H9 (cell line): ENCODE data around the gene TMEM97. TPM values are rescaled to one million over a fixed set of nuclear protein-coding genes. Genes with fewer than 3 reads are reported as not detected.

Experiments used
- DNase-seq: peaks from one replicate; pipeline ENCODE4 v3.0.0-alpha.2; 2017
- H2AFZ ChIP-seq: one replicate; pipeline ENCODE4 v1.6.1; 2013; ENCODE audit warnings: mild to moderate bottlenecking, low read length, control low read depth, moderate library complexity
- H2AK5ac ChIP-seq: 2 replicates; pipeline ENCODE4 v1.6.1; 2013; ENCODE audit warnings: low read length, control low read depth, mixed read lengths; ENCODE audit not compliant: insufficient read length
- H2BK120ac ChIP-seq: one replicate; pipeline ENCODE4 v1.6.1; 2013; ENCODE audit warnings: low read depth, mild to moderate bottlenecking, low read length, control low read depth, inconsistent platforms; ENCODE audit not compliant: poor library complexity, severe bottlenecking
- H2BK12ac ChIP-seq: 2 replicates; pipeline ENCODE4 v1.6.1; 2013; ENCODE audit warnings: low read length, control low read depth, mixed read lengths, low read depth; ENCODE audit not compliant: insufficient read length
- H2BK15ac ChIP-seq: 2 replicates; pipeline ENCODE4 v1.6.1; 2013; ENCODE audit warnings: low read depth, low read length, control low read depth
- H2BK20ac ChIP-seq: one replicate; pipeline ENCODE4 v1.6.1; 2013; ENCODE audit warnings: low read depth, mild to moderate bottlenecking, low read length, control low read depth, inconsistent platforms; ENCODE audit not compliant: poor library complexity, severe bottlenecking
- H2BK5ac ChIP-seq: 2 replicates; pipeline ENCODE4 v1.6.1; 2013; ENCODE audit warnings: low read length, control low read depth, mixed read lengths; ENCODE audit not compliant: insufficient read length
- H3K14ac ChIP-seq: 2 replicates; pipeline ENCODE4 v1.6.1; 2013; ENCODE audit warnings: low read length, control low read depth; ENCODE audit not compliant: insufficient read depth
- H3K18ac ChIP-seq: 2 replicates; pipeline ENCODE4 v1.6.1; 2013; ENCODE audit warnings: low read depth, mild to moderate bottlenecking, mixed read lengths, low read length, control low read depth; ENCODE audit not compliant: insufficient read length
- H3K23ac ChIP-seq: 2 replicates; pipeline ENCODE4 v1.6.1; 2013; ENCODE audit warnings: low read length, control low read depth, mixed read lengths, low read depth; ENCODE audit not compliant: insufficient read length
- H3K23me2 ChIP-seq: 2 replicates; pipeline ENCODE4 v1.6.1; 2013; ENCODE audit warnings: low read depth, mild to moderate bottlenecking, mixed read lengths, low read length, control low read depth; ENCODE audit not compliant: insufficient read length, poor library complexity, severe bottlenecking
- H3K27ac ChIP-seq: 2 replicates; pipeline ENCODE4 v1.5.1; 2013; ENCODE audit warnings: low read length, control low read depth, mixed read lengths, low read depth; ENCODE audit not compliant: insufficient read length
- H3K27me3 ChIP-seq: 2 replicates; pipeline ENCODE4 v1.6.1; 2013; ENCODE audit warnings: low read length, control low read depth, inconsistent platforms; ENCODE audit not compliant: insufficient read depth
- H3K4ac ChIP-seq: 2 replicates; pipeline ENCODE4 v1.6.1; 2013; ENCODE audit warnings: low read depth, mild to moderate bottlenecking, control low read depth, inconsistent platforms, low read length, moderate library complexity
- H3K4me1 ChIP-seq: 2 replicates; pipeline ENCODE4 v1.6.1; 2013; ENCODE audit warnings: low read length, control low read depth, inconsistent platforms; ENCODE audit not compliant: insufficient read depth
- H3K4me2 ChIP-seq: 2 replicates; pipeline ENCODE4 v1.6.1; 2013; ENCODE audit warnings: low read length, control low read depth, mixed read lengths; ENCODE audit not compliant: insufficient read length, insufficient read depth
- H3K56ac ChIP-seq: 2 replicates; pipeline ENCODE4 v1.6.1; 2013; ENCODE audit warnings: low read depth, mild to moderate bottlenecking, mixed read lengths, low read length, control low read depth; ENCODE audit not compliant: insufficient read length
- H3K79me1 ChIP-seq: 2 replicates; pipeline ENCODE4 v1.6.1; 2013; ENCODE audit warnings: low read depth, mild to moderate bottlenecking, moderate library complexity, low read length, control low read depth, inconsistent platforms; ENCODE audit not compliant: insufficient read depth, poor library complexity, severe bottlenecking
- H3K79me2 ChIP-seq: 2 replicates; pipeline ENCODE4 v1.6.1; 2013; ENCODE audit warnings: low read length, control low read depth, inconsistent platforms; ENCODE audit not compliant: insufficient read depth
- H3K9ac ChIP-seq: 2 replicates; pipeline ENCODE4 v1.6.1; 2013; ENCODE audit warnings: low read length, control low read depth, mixed read lengths; ENCODE audit not compliant: insufficient read length; ENCODE audit errors: extremely low read depth
- H3K9me3 ChIP-seq: one replicate; pipeline ENCODE4 v1.6.1; 2013; ENCODE audit warnings: low read depth, low read length, inconsistent platforms; ENCODE audit not compliant: control insufficient read depth
- H3T11ph ChIP-seq: one replicate; pipeline ENCODE4 v1.6.1; 2013; ENCODE audit warnings: mild to moderate bottlenecking, low read length, control low read depth, inconsistent platforms
- H4K20me1 ChIP-seq: one replicate; pipeline ENCODE4 v1.6.1; 2013; ENCODE audit not compliant: control insufficient read depth, insufficient read length, insufficient read depth
- H4K5ac ChIP-seq: 2 replicates; pipeline ENCODE4 v1.6.1; 2013; ENCODE audit warnings: low read depth, mild to moderate bottlenecking, mixed read lengths, low read length, control low read depth; ENCODE audit not compliant: insufficient read length
- H4K8ac ChIP-seq: replicated peaks from 2 replicates; pipeline ENCODE4 v1.6.1; 2013; ENCODE audit warnings: low read length, control low read depth, mixed read lengths, low read depth; ENCODE audit not compliant: insufficient read length
- H4K91ac ChIP-seq: 2 replicates; pipeline ENCODE4 v1.6.1; 2013; ENCODE audit warnings: low read depth, mild to moderate bottlenecking, moderate library complexity, mixed read lengths, low read length, control low read depth; ENCODE audit not compliant: insufficient read length
- H3K27ac Mint-ChIP-seq, 3 experiments: 2 replicates in 2 of 3; 3 replicates in 1 of 3; pipeline ENCODE4 v1.8.0; 2020 to 2021; ENCODE audit warnings: mixed read lengths in 3 of 3, mild to moderate bottlenecking in 1 of 3, moderate library complexity in 1 of 3
- H3K27me3 Mint-ChIP-seq: 2 replicates; pipeline ENCODE4 v1.8.0; 2021; ENCODE audit warnings: low read depth, mild to moderate bottlenecking, moderate library complexity, mixed read lengths
- H3K36me3 Mint-ChIP-seq, 3 experiments: 2 replicates in 2 of 3; 3 replicates in 1 of 3; pipeline ENCODE4 v1.8.0; 2020 to 2021; ENCODE audit warnings: low read depth in 3 of 3, mixed read lengths in 3 of 3; ENCODE audit not compliant: insufficient read depth in 1 of 3
- H3K4me1 Mint-ChIP-seq, 2 experiments: 2 replicates each; pipeline ENCODE4 v1.8.0; 2020; ENCODE audit warnings: mixed read lengths in 2 of 2
- H3K4me3 Mint-ChIP-seq, 2 experiments: 2 replicates in 1 of 2; 3 replicates in 1 of 2; pipeline ENCODE4 v1.8.0; 2020 to 2021; ENCODE audit warnings: mild to moderate bottlenecking in 2 of 2, mixed read lengths in 2 of 2, moderate library complexity in 1 of 2
- H3K9me3 Mint-ChIP-seq, 2 experiments: 2 replicates in 1 of 2; 3 replicates in 1 of 2; pipeline ENCODE4 v1.8.0; 2020; ENCODE audit warnings: mild to moderate bottlenecking in 2 of 2, mixed read lengths in 2 of 2, moderate library complexity in 1 of 2
- CTCF ChIP-seq: fragments of 200-600 bp; sonication (generic); conservative IDR thresholded peaks from 3 replicates; pipeline ENCODE4 v1.8.0; 2021; ENCODE audit warnings: antibody characterized with exemption, mild to moderate bottlenecking
- WGBS: extraction: QIAGEN DNeasy Blood & Tissue Kit; methylation state at CpG from one replicate; pipeline ENCODE4 v1.1.7; 2013; ENCODE audit warnings: missing lambda C conversion rate, low lambda C conversion rate, mixed read lengths; ENCODE audit not compliant: insufficient read length; ENCODE audit errors: extremely low coverage; 5-methylcytosine and 5-hydroxymethylcytosine counted together
- total RNA-seq: library from RNA; stranded (reverse); gene quantifications from 2 replicates; pipeline ENCODE4 v1.2.1, GENCODE V29; 2021

Gene TMEM97
- total RNA-seq, 1 experiment from 2014 or later, result 116 TPM

- no peaks in the 10 kb centered on the region for H3K23me2 ChIP-seq
- no CpG with 5 or more reads among the region's 7 CpGs for WGBS
- no peak overlapping the region for H3K14ac ChIP-seq
- H3K79me2 ChIP-seq, result no peaks in the 10 kb centered on the region
- H2AFZ ChIP-seq, result no peak overlapping the region
- no peaks in the 10 kb centered on the region for H3K9me3 Mint-ChIP-seq
- H4K91ac ChIP-seq, result no peak overlapping the region
- no peak overlapping the region for H4K8ac ChIP-seq
- no peak overlapping the region for H2BK5ac ChIP-seq
- no peak overlapping the region for H2BK20ac ChIP-seq
- no peak for TF ChIP-seq CTCF
- no peak overlapping the region for H3K4me2 ChIP-seq
- no peak overlapping the region for H2BK15ac ChIP-seq
- no peak overlapping the region for H2AK5ac ChIP-seq
- H3K27me3 ChIP-seq, result no peaks in the 10 kb centered on the region
- H3K27ac ChIP-seq, result no peak overlapping the region
- no peaks in the 10 kb centered on the region for H3K79me1 ChIP-seq
- H3K27ac Mint-ChIP-seq, result no peak overlapping the region
- H4K20me1 ChIP-seq, result no peaks in the 10 kb centered on the region
- H3K4ac ChIP-seq, result no peak overlapping the region
- no peaks in the 10 kb centered on the region for H3K9me3 ChIP-seq
- no peak overlapping the region for H4K5ac ChIP-seq
- no peaks in the 10 kb centered on the region for H3K27me3 Mint-ChIP-seq
- H3K18ac ChIP-seq, result no peak overlapping the region
- H3K23ac ChIP-seq, result no peak overlapping the region
- DNase-seq, result no peak
- H2BK120ac ChIP-seq, result no peak overlapping the region
- no peak overlapping the region for H3T11ph ChIP-seq
- no peak overlapping the region for H3K9ac ChIP-seq
- H2BK12ac ChIP-seq, result no peak overlapping the region
- no peak overlapping the region for H3K56ac ChIP-seq
- peaks cover 36 to 90% (median 75%) of the 10 kb centered on the region in 3 experiments; a peak in 6 of 7 replicates for H3K36me3 Mint-ChIP-seq
- H3K4me3 Mint-ChIP-seq, result no peak overlapping the region
- peaks cover 16 to 17% of the 10 kb centered on the region in 2 experiments for H3K4me1 Mint-ChIP-seq
- no peaks in the 10 kb centered on the region for H3K4me1 ChIP-seq
Observed at GRCh38 chr17:28350271-28350670, 31.3 kb downstream of the TMEM97 start.
